Endothelial cell (in vitro differentiated cells): ENCODE results near the gene ATP8A2. TPM values are rescaled to one million over a fixed set of nuclear protein-coding genes. Genes with fewer than 3 reads are reported as not detected.

Experiments
- DNase-seq: peaks from one replicate; pipeline ENCODE4 v3.0.0; 2021; ENCODE audit warnings: low spot score
- H3K27ac Mint-ChIP-seq: one replicate; pipeline ENCODE4 v1.8.0; 2021; ENCODE audit warnings: mixed read lengths, inconsistent platforms; ENCODE audit not compliant: unreplicated experiment
- H3K27me3 Mint-ChIP-seq: one replicate; pipeline ENCODE4 v1.8.0; 2021; ENCODE audit warnings: mild to moderate bottlenecking, moderate library complexity, mixed read lengths, inconsistent platforms; ENCODE audit not compliant: unreplicated experiment
- H3K36me3 Mint-ChIP-seq: one replicate; pipeline ENCODE4 v1.8.0; 2021; ENCODE audit warnings: mild to moderate bottlenecking, low read depth, mixed read lengths, inconsistent platforms; ENCODE audit not compliant: unreplicated experiment
- H3K4me1 Mint-ChIP-seq: one replicate; pipeline ENCODE4 v1.8.0; 2021; ENCODE audit warnings: mild to moderate bottlenecking, mixed read lengths, inconsistent platforms; ENCODE audit not compliant: unreplicated experiment
- H3K4me3 Mint-ChIP-seq: one replicate; pipeline ENCODE4 v1.8.0; 2021; ENCODE audit warnings: mild to moderate bottlenecking, mixed read lengths, inconsistent platforms; ENCODE audit not compliant: unreplicated experiment
- H3K9me3 Mint-ChIP-seq: one replicate; pipeline ENCODE4 v1.8.0; 2021; ENCODE audit warnings: mixed read lengths, inconsistent platforms; ENCODE audit not compliant: unreplicated experiment
- CTCF ChIP-seq: fragments of 200-600 bp; sonication (generic); IDR thresholded peaks from one replicate; pipeline ENCODE4 v1.5.0; 2021; ENCODE audit warnings: antibody characterized with exemption; ENCODE audit not compliant: unreplicated experiment
- total RNA-seq: library from RNA; stranded (reverse); fragmentation: NEBNext Ultra II Directional; extraction: Animal tissue kit (Norgen Biotek cat#: 25700); gene quantifications from one replicate; pipeline ENCODE4 v1.2.1, GENCODE V29; 2021; ENCODE audit not compliant: unreplicated experiment

Gene ATP8A2
- total RNA-seq, 1 donor from 2014 or later, result 2.1 TPM

- H3K36me3 Mint-ChIP-seq, result no peaks in the 10 kb centered on the region
- no peak for TF ChIP-seq CTCF
- H3K27me3 Mint-ChIP-seq, result no peaks in the 10 kb centered on the region
- DNase-seq, result no peak
- no peaks in the 10 kb centered on the region for H3K9me3 Mint-ChIP-seq
- H3K27ac Mint-ChIP-seq, result no peak overlapping the region
- no peaks in the 10 kb centered on the region for H3K4me1 Mint-ChIP-seq
- no peak overlapping the region for H3K4me3 Mint-ChIP-seq
Observed at GRCh38 chr13:25345576-25345975, 26.2 kb upstream of the ATP8A2 start.

- Mint-ChIP-seq H3K36me3 (no peaks in the 10 kb centered on the region), H3K9me3 (no peaks in the 10 kb centered on the region), H3K27ac (no peak overlapping the region), H3K27me3 (no peaks in the 10 kb centered on the region), H3K4me3 (no peak overlapping the region), H3K4me1 (peaks cover 2% of the 10 kb centered on the region)
- no peak for TF ChIP-seq CTCF
- DNase-seq, result no peak
Observed at GRCh38 chr13:25347151-25347550, 24.6 kb upstream of the ATP8A2 start.

GRCh38 chr13:25351404-25351803, 20.4 kb upstream of the ATP8A2 start:
- no peak overlapping the region for H3K4me3 Mint-ChIP-seq
- H3K27ac Mint-ChIP-seq, result no peak overlapping the region
- H3K9me3 Mint-ChIP-seq, result no peaks in the 10 kb centered on the region
- H3K27me3 Mint-ChIP-seq, result peaks cover 5% of the 10 kb centered on the region
- DNase-seq, result no peak
- no peak for TF ChIP-seq CTCF
- peaks cover 15% of the 10 kb centered on the region for H3K4me1 Mint-ChIP-seq
- no peaks in the 10 kb centered on the region for H3K36me3 Mint-ChIP-seq

GRCh38 chr13:25352230-25352629, 19.5 kb upstream of the ATP8A2 start:
- peaks cover 15% of the 10 kb centered on the region for H3K4me1 Mint-ChIP-seq
- no peak for TF ChIP-seq CTCF
- peak overlapping the region; percentile 13 for H3K27ac Mint-ChIP-seq
- peaks cover 5% of the 10 kb centered on the region for H3K27me3 Mint-ChIP-seq
- H3K9me3 Mint-ChIP-seq, result no peaks in the 10 kb centered on the region
- H3K4me3 Mint-ChIP-seq, result peak overlapping the region; percentile 0
- H3K36me3 Mint-ChIP-seq, result no peaks in the 10 kb centered on the region
- no peak for DNase-seq

GRCh38 chr13:25352806-25353205, 19.0 kb upstream of the ATP8A2 start:
- Mint-ChIP-seq H3K4me1 (peaks cover 15% of the 10 kb centered on the region), H3K27ac (peak overlapping the region; percentile 13), H3K36me3 (no peaks in the 10 kb centered on the region), H3K9me3 (no peaks in the 10 kb centered on the region), H3K27me3 (peaks cover 5% of the 10 kb centered on the region), H3K4me3 (peak overlapping the region; percentile 0)
- no peak for DNase-seq
- no peak for TF ChIP-seq CTCF
